Hematopoietic multipotent progenitor cell treated with erythropoietin and hydrocortisone succinate and interleukin-3 and kit ligand, for 4 days (in vitro differentiated cells): ENCODE results near the gene SPRR2G.
"Not testable (repeated sequence)": the region's sequence is repeated elsewhere in the genome, so short reads cannot be mapped to it uniquely, and the experiment has no call there.

ENCODE experiments used
- DNase-seq: peaks from one replicate; pipeline ENCODE4 v3.0.0-alpha.2; 2015

The SPRR2G gene

DNA sequence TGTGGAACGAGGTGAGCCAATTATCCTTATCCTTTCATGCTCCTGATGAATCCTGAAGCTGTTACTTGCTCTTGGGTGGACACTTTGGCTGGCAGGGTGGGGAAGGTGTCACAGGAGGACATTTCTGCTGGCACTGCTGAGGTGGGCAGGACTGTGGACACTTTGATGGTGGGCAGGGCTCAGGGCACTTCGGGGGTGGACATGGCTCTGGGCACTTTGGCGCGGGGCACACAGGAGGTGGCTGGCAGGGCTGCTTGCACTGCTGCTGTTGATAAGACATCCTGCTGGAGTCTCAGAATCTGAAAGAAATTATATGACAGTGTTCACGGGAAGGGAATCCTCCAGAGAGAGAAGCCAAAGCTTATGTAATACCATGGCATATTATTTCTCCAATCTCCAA lies 38.2 kb downstream of the SPRR2G start:
- DNase-seq: not testable (repeated sequence)

DNA sequence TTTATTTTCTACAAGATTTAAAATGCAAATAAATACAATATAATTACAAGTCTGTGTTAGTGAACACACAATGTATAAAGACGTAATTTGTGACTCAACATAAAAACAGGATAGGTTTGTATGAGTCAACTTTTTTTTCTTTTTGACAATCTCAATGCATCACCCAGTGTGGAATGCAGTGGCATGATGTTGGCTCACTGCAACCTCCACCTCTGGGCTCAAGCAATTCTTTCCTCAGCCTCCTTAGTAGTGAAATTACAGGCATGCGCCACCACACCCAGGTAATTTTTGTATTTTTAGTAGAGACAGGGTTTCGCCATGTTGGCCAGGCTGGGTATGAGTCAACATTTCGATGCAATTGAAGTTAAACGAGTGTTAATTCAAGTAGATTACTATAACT lies 50.4 kb downstream of the SPRR2G start:
- no peak for DNase-seq
